GM12891 (cell line): ENCODE results near the gene PHF21A.

ENCODE experiments used
- PAX5 ChIP-seq: IDR thresholded peaks from 2 replicates; pipeline ENCODE4 v1.6.1; 2011; ENCODE audit warnings: low read length, moderate library complexity, mild to moderate bottlenecking; ENCODE audit not compliant: insufficient read depth, severe bottlenecking
- POLR2A ChIP-seq: IDR thresholded peaks from 2 replicates; pipeline ENCODE4 v1.6.1; 2011; ENCODE audit warnings: low read depth, low read length, control low read depth
- POLR2AphosphoS5 ChIP-seq: IDR thresholded peaks from 2 replicates; pipeline ENCODE4 v1.6.1; 2011; ENCODE audit warnings: low read depth, low read length, control low read depth
- POU2F2 ChIP-seq: IDR thresholded peaks from 2 replicates; pipeline ENCODE4 v1.6.1; 2011; ENCODE audit warnings: low read depth, mild to moderate bottlenecking, control low read depth, low read length, moderate library complexity
- SPI1 ChIP-seq: IDR thresholded peaks from 2 replicates; pipeline ENCODE4 v1.6.1; 2011; ENCODE audit warnings: low read depth, low read length, control low read depth
- TAF1 ChIP-seq: IDR thresholded peaks from 2 replicates; pipeline ENCODE4 v1.6.1; 2011; ENCODE audit warnings: low read depth, low read length, control low read depth

DNA sequence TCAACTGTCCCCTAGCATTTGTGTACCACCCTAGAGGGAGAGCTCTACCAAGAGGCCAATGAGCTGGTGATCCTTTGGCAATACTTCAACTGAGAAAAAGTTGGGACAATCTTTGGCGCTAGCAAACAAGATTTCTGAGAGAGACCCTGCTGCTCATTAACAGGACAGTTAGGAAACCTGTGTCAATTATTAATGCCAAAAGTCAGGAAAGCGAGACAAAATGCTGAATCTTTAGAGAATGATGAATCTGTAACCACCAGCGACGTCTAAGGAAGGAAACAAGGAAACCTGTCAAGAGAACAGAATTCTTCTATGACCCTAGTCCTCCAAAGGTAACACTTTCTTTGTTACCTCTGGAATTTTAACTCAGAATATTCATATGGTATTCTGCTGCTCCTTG, 178.9 kb downstream of the PHF21A start:
- TF ChIP-seq POLR2A (no peak), POLR2AphosphoS5 (no peak), PAX5 (no peak), TAF1 (no peak), SPI1 (no peak), POU2F2 (no peak)
